Prostate gland (tissue), 2 donors: Measurements from ENCODE around the gene DAB1.

Experiments used
- POLR2A ChIP-seq: fragments of 450-650 bp; IDR thresholded peaks from one replicate; pipeline ENCODE4 v1.6.1; 2016; ENCODE audit warnings: antibody characterized with exemption, mild to moderate bottlenecking
- TF ChIP-seq, protein P1 (sequence below), 4 experiments: fragments of 200-600 bp in 2 of 4; fragments of 450-650 bp in 2 of 4; sonication (generic) in 2 of 4; IDR thresholded peaks; 1 replicate in 3 of 4; 2 replicates in 1 of 4; pipeline ENCODE4 v1.5.1; 2016 to 2019; ENCODE audit warnings: antibody characterized with exemption in 4 of 4, mild to moderate bottlenecking in 2 of 4, moderate library complexity in 2 of 4

DNA sequence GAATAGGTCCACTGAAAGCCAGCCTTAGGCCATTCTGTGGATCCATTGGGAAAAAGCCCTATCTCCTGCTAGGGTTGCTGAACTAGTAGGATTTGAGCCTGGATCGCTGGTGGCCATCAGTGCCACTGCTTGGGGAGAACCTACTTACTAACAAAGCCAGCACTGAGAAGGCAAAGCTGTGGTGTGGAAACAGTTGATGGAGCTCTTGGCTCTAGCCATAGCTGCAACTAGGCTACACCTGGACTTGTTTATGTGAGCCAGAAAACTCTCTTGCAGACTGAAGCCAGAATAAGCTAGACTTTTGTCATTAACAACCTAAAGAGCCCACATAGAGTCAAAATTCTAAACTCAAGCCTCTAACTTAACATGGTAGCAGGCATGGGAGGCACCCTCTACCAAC lies 20.7 kb downstream of the DAB1 start:
- TF ChIP-seq, protein P1, sequence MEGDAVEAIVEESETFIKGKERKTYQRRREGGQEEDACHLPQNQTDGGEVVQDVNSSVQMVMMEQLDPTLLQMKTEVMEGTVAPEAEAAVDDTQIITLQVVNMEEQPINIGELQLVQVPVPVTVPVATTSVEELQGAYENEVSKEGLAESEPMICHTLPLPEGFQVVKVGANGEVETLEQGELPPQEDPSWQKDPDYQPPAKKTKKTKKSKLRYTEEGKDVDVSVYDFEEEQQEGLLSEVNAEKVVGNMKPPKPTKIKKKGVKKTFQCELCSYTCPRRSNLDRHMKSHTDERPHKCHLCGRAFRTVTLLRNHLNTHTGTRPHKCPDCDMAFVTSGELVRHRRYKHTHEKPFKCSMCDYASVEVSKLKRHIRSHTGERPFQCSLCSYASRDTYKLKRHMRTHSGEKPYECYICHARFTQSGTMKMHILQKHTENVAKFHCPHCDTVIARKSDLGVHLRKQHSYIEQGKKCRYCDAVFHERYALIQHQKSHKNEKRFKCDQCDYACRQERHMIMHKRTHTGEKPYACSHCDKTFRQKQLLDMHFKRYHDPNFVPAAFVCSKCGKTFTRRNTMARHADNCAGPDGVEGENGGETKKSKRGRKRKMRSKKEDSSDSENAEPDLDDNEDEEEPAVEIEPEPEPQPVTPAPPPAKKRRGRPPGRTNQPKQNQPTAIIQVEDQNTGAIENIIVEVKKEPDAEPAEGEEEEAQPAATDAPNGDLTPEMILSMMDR (IDR thresholded peaks at IDR 0.05) = no peak
- no peak for TF ChIP-seq POLR2A
